H1 (cell line): ENCODE measurements around the gene CD200. TPM values are rescaled to one million over a fixed set of nuclear protein-coding genes. Genes with fewer than 3 reads are reported as not detected.

ENCODE experiments used
- EZH2 ChIP-seq: fragments of 200-600 bp; sonication (generic); IDR thresholded peaks from 2 replicates; pipeline ENCODE4 v1.7.1; 2012; ENCODE audit warnings: low read depth, mild to moderate bottlenecking, moderate library complexity, low read length, inconsistent platforms; ENCODE audit not compliant: severe bottlenecking
- SIRT6 ChIP-seq: IDR thresholded peaks from one replicate; pipeline ENCODE4 v1.7.1; 2012; ENCODE audit warnings: low read length, inconsistent platforms
- SIX5 ChIP-seq: IDR thresholded peaks from 2 replicates; pipeline ENCODE4 v1.6.1; 2011; ENCODE audit warnings: mild to moderate bottlenecking, low read depth, low read length
- SUZ12 ChIP-seq: fragments of 200-600 bp; sonication (generic); IDR thresholded peaks from 2 replicates; pipeline ENCODE4 v1.6.1; 2012; ENCODE audit warnings: mild to moderate bottlenecking, inconsistent platforms, low read length, moderate library complexity, mixed read lengths
- TBP ChIP-seq: IDR thresholded peaks from 2 replicates; pipeline ENCODE4 v1.6.1; 2011; ENCODE audit warnings: low read depth, low read length, improper control_type of control experiment
- polyA plus RNA-seq, 7 experiments: library from polyadenylated mRNA; depleted of rRNA in 3 of 7; stranded (reverse) in 5 of 7; unstranded in 2 of 7; fragments of >200 nt in 5 of 7; fragments of 200-250 nt in 2 of 7; gene quantifications; 1 replicate in 5 of 7; 2 replicates in 1 of 7; 4 replicates in 1 of 7; pipeline versions ENCODE4 v1.2.1 to v1.2.3, GENCODE V29; 2011 to 2013; ENCODE audit warnings: missing spikeins in 2 of 7, mixed read lengths in 2 of 7
- total RNA-seq: library from RNA; stranded (reverse); fragmentation: NEBNext Ultra II Directional; extraction: Animal tissue kit (Norgen Biotek cat#: 25700); gene quantifications from 2 replicates; pipeline ENCODE4 v1.2.1, GENCODE V29; 2021
- TF ChIP-seq, protein P1 (sequence below): fragments of 300-600 bp; sonication (generic); IDR thresholded peaks from 2 replicates; pipeline ENCODE4 v1.7.1; 2012; ENCODE audit warnings: low read length, moderate library complexity, mild to moderate bottlenecking, inconsistent platforms; ENCODE audit not compliant: insufficient replicate concordance
- TF ChIP-seq, protein P2 (sequence below): IDR thresholded peaks from 2 replicates; pipeline ENCODE4 v1.6.1; 2011; ENCODE audit warnings: low read depth, mild to moderate bottlenecking, low read length; ENCODE audit not compliant: insufficient read depth
- TF ChIP-seq, protein P3 (sequence below): IDR thresholded peaks from 2 replicates; pipeline ENCODE4 v1.6.1; 2012; ENCODE audit warnings: inconsistent platforms

The CD200 gene
- total and polyA plus RNA-seq, 2 of the 8 experiments (the other 6 are each of a cell fraction or from before 2014, with no cell fraction given) = 45.8 to 50.2 TPM

DNA sequence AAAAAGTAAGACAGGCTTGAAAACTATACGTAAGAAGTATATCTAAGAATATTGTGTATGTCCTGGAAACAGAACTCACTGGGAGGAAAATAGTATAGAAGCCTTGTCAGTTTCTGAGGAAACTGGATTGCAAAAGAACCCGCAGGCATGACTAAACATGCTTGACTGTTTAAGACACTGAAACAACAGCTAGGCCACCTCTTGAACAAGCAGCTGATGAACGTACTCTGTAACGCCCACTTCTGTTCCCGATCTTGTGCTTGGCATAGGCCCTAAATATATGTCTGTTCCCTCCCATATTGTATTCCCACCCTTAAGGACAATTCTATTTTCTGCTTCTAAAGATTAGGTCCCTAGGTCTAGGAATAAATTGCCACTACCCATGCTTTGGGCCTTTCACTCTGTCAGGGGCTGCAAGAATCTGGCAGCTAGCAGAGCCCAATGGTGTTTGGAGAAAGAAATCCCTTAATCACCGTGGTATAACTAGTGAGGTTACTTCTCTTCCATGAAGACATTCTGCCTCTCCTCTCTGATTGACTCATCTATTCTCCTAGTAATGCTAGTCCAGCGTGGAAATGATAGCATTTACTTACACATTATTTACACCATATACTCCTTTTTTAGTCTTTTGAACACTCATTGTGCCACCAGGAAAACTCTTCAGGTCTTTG is 46.2 kb downstream of the CD200 start (continued):
- TF ChIP-seq, protein P1, sequence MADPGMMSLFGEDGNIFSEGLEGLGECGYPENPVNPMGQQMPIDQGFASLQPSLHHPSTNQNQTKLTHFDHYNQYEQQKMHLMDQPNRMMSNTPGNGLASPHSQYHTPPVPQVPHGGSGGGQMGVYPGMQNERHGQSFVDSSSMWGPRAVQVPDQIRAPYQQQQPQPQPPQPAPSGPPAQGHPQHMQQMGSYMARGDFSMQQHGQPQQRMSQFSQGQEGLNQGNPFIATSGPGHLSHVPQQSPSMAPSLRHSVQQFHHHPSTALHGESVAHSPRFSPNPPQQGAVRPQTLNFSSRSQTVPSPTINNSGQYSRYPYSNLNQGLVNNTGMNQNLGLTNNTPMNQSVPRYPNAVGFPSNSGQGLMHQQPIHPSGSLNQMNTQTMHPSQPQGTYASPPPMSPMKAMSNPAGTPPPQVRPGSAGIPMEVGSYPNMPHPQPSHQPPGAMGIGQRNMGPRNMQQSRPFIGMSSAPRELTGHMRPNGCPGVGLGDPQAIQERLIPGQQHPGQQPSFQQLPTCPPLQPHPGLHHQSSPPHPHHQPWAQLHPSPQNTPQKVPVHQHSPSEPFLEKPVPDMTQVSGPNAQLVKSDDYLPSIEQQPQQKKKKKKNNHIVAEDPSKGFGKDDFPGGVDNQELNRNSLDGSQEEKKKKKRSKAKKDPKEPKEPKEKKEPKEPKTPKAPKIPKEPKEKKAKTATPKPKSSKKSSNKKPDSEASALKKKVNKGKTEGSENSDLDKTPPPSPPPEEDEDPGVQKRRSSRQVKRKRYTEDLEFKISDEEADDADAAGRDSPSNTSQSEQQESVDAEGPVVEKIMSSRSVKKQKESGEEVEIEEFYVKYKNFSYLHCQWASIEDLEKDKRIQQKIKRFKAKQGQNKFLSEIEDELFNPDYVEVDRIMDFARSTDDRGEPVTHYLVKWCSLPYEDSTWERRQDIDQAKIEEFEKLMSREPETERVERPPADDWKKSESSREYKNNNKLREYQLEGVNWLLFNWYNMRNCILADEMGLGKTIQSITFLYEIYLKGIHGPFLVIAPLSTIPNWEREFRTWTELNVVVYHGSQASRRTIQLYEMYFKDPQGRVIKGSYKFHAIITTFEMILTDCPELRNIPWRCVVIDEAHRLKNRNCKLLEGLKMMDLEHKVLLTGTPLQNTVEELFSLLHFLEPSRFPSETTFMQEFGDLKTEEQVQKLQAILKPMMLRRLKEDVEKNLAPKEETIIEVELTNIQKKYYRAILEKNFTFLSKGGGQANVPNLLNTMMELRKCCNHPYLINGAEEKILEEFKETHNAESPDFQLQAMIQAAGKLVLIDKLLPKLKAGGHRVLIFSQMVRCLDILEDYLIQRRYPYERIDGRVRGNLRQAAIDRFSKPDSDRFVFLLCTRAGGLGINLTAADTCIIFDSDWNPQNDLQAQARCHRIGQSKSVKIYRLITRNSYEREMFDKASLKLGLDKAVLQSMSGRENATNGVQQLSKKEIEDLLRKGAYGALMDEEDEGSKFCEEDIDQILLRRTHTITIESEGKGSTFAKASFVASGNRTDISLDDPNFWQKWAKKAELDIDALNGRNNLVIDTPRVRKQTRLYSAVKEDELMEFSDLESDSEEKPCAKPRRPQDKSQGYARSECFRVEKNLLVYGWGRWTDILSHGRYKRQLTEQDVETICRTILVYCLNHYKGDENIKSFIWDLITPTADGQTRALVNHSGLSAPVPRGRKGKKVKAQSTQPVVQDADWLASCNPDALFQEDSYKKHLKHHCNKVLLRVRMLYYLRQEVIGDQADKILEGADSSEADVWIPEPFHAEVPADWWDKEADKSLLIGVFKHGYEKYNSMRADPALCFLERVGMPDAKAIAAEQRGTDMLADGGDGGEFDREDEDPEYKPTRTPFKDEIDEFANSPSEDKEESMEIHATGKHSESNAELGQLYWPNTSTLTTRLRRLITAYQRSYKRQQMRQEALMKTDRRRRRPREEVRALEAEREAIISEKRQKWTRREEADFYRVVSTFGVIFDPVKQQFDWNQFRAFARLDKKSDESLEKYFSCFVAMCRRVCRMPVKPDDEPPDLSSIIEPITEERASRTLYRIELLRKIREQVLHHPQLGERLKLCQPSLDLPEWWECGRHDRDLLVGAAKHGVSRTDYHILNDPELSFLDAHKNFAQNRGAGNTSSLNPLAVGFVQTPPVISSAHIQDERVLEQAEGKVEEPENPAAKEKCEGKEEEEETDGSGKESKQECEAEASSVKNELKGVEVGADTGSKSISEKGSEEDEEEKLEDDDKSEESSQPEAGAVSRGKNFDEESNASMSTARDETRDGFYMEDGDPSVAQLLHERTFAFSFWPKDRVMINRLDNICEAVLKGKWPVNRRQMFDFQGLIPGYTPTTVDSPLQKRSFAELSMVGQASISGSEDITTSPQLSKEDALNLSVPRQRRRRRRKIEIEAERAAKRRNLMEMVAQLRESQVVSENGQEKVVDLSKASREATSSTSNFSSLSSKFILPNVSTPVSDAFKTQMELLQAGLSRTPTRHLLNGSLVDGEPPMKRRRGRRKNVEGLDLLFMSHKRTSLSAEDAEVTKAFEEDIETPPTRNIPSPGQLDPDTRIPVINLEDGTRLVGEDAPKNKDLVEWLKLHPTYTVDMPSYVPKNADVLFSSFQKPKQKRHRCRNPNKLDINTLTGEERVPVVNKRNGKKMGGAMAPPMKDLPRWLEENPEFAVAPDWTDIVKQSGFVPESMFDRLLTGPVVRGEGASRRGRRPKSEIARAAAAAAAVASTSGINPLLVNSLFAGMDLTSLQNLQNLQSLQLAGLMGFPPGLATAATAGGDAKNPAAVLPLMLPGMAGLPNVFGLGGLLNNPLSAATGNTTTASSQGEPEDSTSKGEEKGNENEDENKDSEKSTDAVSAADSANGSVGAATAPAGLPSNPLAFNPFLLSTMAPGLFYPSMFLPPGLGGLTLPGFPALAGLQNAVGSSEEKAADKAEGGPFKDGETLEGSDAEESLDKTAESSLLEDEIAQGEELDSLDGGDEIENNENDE = no peak
- TF ChIP-seq, protein P2, sequence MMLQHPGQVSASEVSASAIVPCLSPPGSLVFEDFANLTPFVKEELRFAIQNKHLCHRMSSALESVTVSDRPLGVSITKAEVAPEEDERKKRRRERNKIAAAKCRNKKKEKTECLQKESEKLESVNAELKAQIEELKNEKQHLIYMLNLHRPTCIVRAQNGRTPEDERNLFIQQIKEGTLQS = no peak
- TF ChIP-seq EZH2 (no peak), SIX5 (no peak), SIRT6 (no peak), SUZ12 (no peak), TBP (no peak)
- TF ChIP-seq, protein P3, sequence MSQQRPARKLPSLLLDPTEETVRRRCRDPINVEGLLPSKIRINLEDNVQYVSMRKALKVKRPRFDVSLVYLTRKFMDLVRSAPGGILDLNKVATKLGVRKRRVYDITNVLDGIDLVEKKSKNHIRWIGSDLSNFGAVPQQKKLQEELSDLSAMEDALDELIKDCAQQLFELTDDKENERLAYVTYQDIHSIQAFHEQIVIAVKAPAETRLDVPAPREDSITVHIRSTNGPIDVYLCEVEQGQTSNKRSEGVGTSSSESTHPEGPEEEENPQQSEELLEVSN = no peak
- TF ChIP-seq, all 59 proteins: peak for 0
